ENCODE results near the gene NEGR1.

- TF ChIP-seq, protein P1, sequence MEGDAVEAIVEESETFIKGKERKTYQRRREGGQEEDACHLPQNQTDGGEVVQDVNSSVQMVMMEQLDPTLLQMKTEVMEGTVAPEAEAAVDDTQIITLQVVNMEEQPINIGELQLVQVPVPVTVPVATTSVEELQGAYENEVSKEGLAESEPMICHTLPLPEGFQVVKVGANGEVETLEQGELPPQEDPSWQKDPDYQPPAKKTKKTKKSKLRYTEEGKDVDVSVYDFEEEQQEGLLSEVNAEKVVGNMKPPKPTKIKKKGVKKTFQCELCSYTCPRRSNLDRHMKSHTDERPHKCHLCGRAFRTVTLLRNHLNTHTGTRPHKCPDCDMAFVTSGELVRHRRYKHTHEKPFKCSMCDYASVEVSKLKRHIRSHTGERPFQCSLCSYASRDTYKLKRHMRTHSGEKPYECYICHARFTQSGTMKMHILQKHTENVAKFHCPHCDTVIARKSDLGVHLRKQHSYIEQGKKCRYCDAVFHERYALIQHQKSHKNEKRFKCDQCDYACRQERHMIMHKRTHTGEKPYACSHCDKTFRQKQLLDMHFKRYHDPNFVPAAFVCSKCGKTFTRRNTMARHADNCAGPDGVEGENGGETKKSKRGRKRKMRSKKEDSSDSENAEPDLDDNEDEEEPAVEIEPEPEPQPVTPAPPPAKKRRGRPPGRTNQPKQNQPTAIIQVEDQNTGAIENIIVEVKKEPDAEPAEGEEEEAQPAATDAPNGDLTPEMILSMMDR (IDR thresholded peaks at IDR 0.05): no peak
- TF ChIP-seq POLR2A (IDR thresholded peaks at IDR 0.05): no peak
These were observed 544.6 kb downstream of the NEGR1 start for GRCh38 chr1:71737768-71738167.

Data from heart left ventricle (tissue), 13 donors.